Endothelial cell of umbilical vein (primary cell): ENCODE measurements around the gene CDC45. TPM values are rescaled to one million over a fixed set of nuclear protein-coding genes. Genes with fewer than 3 reads are reported as not detected.

Experiments
- BruUV-seq: library from RNA; stranded (reverse); fragments of 400-500 nt; replicated peaks from 2 replicates; lab custom pipeline; 2021; lab: Mats Ljungman, UMichigan
- CTCF ChIA-PET: fragments of 300-600, 350-600 bp; sonication (Branson Sonifier 250); formaldehyde crosslinking; loops from one replicate; lab custom pipeline; 2021; ENCODE audit warnings: antibody characterized with exemption, inconsistent platforms; lab: Charles Lee
- POLR2A ChIA-PET: fragments of 300-600, 350-600 bp; sonication (Branson Sonifier 250); formaldehyde crosslinking; loops from one replicate; lab custom pipeline; 2021; ENCODE audit warnings: antibody characterized with exemption, inconsistent platforms; lab: Charles Lee
- DNase-seq: peaks from one replicate; pipeline ENCODE4 v3.0.0-alpha.2; 2011; ENCODE audit warnings: low read depth, low spot score
- FAIRE-seq: peaks from 2 replicates; lab custom pipeline; 2011; peaks lifted over from hg19 to GRCh38; lab: Jason Lieb, UNC
- H2AFZ ChIP-seq: 2 replicates; pipeline ENCODE4 v1.6.0; 2012; ENCODE audit warnings: low read depth, low read length, control low read depth, inconsistent platforms
- H3K27ac ChIP-seq: 2 replicates; pipeline ENCODE4 v1.5.1; 2011; ENCODE audit warnings: low read depth, mild to moderate bottlenecking, control low read depth, low read length, moderate library complexity; ENCODE audit not compliant: insufficient read depth
- H3K27me3 ChIP-seq, 2 experiments: 2 replicates each; pipeline versions ENCODE4 v1.6.0 to v1.6.1; 2011; ENCODE audit warnings: low read length in 2 of 2, mixed read lengths in 1 of 2; ENCODE audit not compliant: control insufficient read depth in 2 of 2, insufficient read depth in 2 of 2
- H3K36me3 ChIP-seq, 2 experiments: 2 replicates in 1 of 2; 3 replicates in 1 of 2; pipeline ENCODE4 v1.5.1; 2011; ENCODE audit warnings: low read length in 2 of 2, mild to moderate bottlenecking in 1 of 2, moderate library complexity in 1 of 2; ENCODE audit not compliant: control insufficient read depth in 2 of 2, insufficient read depth in 2 of 2; ENCODE audit errors: extremely low read depth in 1 of 2
- H3K4me1 ChIP-seq: 3 replicates; pipeline ENCODE4 v1.5.1; 2011; ENCODE audit warnings: mild to moderate bottlenecking, low read length; ENCODE audit not compliant: control insufficient read depth, insufficient read depth; ENCODE audit errors: extremely low read depth
- H3K4me2 ChIP-seq: 2 replicates; pipeline ENCODE4 v1.6.1; 2011; ENCODE audit warnings: low read length, control low read depth, mixed read lengths; ENCODE audit not compliant: insufficient read depth
- H3K4me3 ChIP-seq, 3 experiments: fragments of 200-600 bp in 1 of 3; sonication (generic), shearing (Covaris generic) in 1 of 3; replicated peaks in 1 of 3; 2 replicates each; pipeline ENCODE4 v1.5.1; 2011 to 2016; ENCODE audit warnings: control low read depth in 3 of 3, low read length in 3 of 3, mild to moderate bottlenecking in 2 of 3, inconsistent platforms in 1 of 3, low read depth in 1 of 3, moderate library complexity in 1 of 3; ENCODE audit not compliant: insufficient read depth in 1 of 3
- H3K79me2 ChIP-seq: 2 replicates; pipeline ENCODE4 v1.6.0; 2012; ENCODE audit warnings: low read length, inconsistent platforms; ENCODE audit not compliant: control insufficient read depth, insufficient read depth
- H3K9ac ChIP-seq: replicated peaks from 2 replicates; pipeline ENCODE3; 2011; ENCODE audit warnings: low read length, control low read depth; ENCODE audit not compliant: insufficient read depth; ENCODE audit errors: extremely low read depth
- H3K9me1 ChIP-seq: replicated peaks from 3 replicates; pipeline ENCODE4 v1.6.0; 2011; ENCODE audit warnings: mild to moderate bottlenecking, low read length; ENCODE audit not compliant: control insufficient read depth, insufficient read depth; ENCODE audit errors: extremely low read depth
- H3K9me3 ChIP-seq: replicated peaks from 2 replicates; pipeline ENCODE4 v1.5.1; 2012; ENCODE audit warnings: low read length, inconsistent platforms; ENCODE audit not compliant: control insufficient read depth, insufficient read depth
- H4K20me1 ChIP-seq: replicated peaks from 2 replicates; pipeline ENCODE3; 2011; ENCODE audit warnings: mild to moderate bottlenecking, low read length; ENCODE audit not compliant: control insufficient read depth, insufficient read depth; ENCODE audit errors: extremely low read depth
- CTCF ChIP-seq, 2 donors: IDR thresholded peaks; 1 replicate in 1 of 2; 2 replicates in 1 of 2; pipeline ENCODE4 v1.5.1; 2011; ENCODE audit warnings: low read length in 2 of 2, mild to moderate bottlenecking in 2 of 2, moderate library complexity in 2 of 2, control low read depth in 1 of 2, inconsistent platforms in 1 of 2, low read depth in 1 of 2; ENCODE audit not compliant: insufficient read depth in 1 of 2; ENCODE audit errors: extremely low read depth in 1 of 2
- EZH2 ChIP-seq: IDR thresholded peaks from 2 replicates; pipeline ENCODE4 v1.6.1; 2012; ENCODE audit warnings: borderline replicate concordance, low read depth, mild to moderate bottlenecking, moderate library complexity, low read length, inconsistent platforms; ENCODE audit not compliant: severe bottlenecking
- FOS ChIP-seq: IDR thresholded peaks from 2 replicates; pipeline ENCODE4 v1.6.1; 2011; ENCODE audit warnings: mild to moderate bottlenecking, low read length, moderate library complexity, borderline replicate concordance; ENCODE audit not compliant: insufficient read depth
- GATA2 ChIP-seq: IDR thresholded peaks from 2 replicates; pipeline ENCODE4 v1.7.0; 2011; ENCODE audit warnings: low read depth, mild to moderate bottlenecking, moderate library complexity, mixed read lengths, low read length; ENCODE audit not compliant: insufficient read length, insufficient read depth
- JUN ChIP-seq: IDR thresholded peaks from 2 replicates; pipeline ENCODE4 v1.6.1; 2011; ENCODE audit warnings: borderline replicate concordance, low read depth; ENCODE audit not compliant: insufficient read length, insufficient read depth
- MAX ChIP-seq: IDR thresholded peaks from 2 replicates; pipeline ENCODE4 v1.6.1; 2011; ENCODE audit not compliant: insufficient read depth, insufficient read length
- MYC ChIP-seq: IDR thresholded peaks from one replicate; pipeline ENCODE4 v1.6.1; 2011; ENCODE audit warnings: mild to moderate bottlenecking, low read depth, low read length
- POLR2A ChIP-seq: IDR thresholded peaks from 2 replicates; pipeline ENCODE4 v1.6.1; 2012; ENCODE audit warnings: low read depth, mild to moderate bottlenecking, control low read depth, low read length
- POLR2AphosphoS5 ChIP-seq: IDR thresholded peaks from 2 replicates; pipeline ENCODE4 v1.6.1; 2012; ENCODE audit warnings: low read depth, mild to moderate bottlenecking, control low read depth, low read length, moderate library complexity; ENCODE audit not compliant: insufficient read depth
- dilution Hi-C: fragments of 300-500 bp; cut with MboI; formaldehyde crosslinking; loops from one replicate; pipeline ENCODE4 v1.15.0; 2019; ENCODE audit warnings: low sequenced_read_pairs; ENCODE audit not compliant: extremely low pct_ligation_motif_present
- intact Hi-C: fragments of 100-400 bp; cut with micrococcal nuclease; formaldehyde crosslinking; loops from one replicate; pipeline ENCODE4 v1.10.0; 2022
- polyA plus RNA-seq, 4 experiments: library from polyadenylated mRNA; depleted of rRNA in 3 of 4; stranded (reverse) in 3 of 4; unstranded in 1 of 4; fragments of >200 nt; gene quantifications; 2 replicates each; pipeline versions ENCODE4 v1.2.1 to v1.2.3, GENCODE V29; 2011 to 2012; ENCODE audit warnings: missing spikeins in 1 of 4
- total RNA-seq: library from RNA; stranded (reverse); gene quantifications from 2 replicates; pipeline ENCODE4 v1.2.3, GENCODE V29; 2021

The CDC45 gene
- total and polyA plus RNA-seq, 2 donors (not counting 3 experiments of a cell fraction or from before 2014, with no cell fraction given) = 36.6 to 40.6 TPM

- Histone ChIP-seq H3K9me1 (no peaks in the 10 kb centered on the region), H4K20me1 (no peaks in the 10 kb centered on the region), H3K36me3 (no peaks in the 10 kb centered on the region), H3K4me1 (peaks cover 7% of the 10 kb centered on the region), H3K9ac (no peak overlapping the region), H2AFZ (no peak overlapping the region), H3K9me3 (no peaks in the 10 kb centered on the region), H3K27me3 (no peaks in the 10 kb centered on the region), H3K79me2 (no peaks in the 10 kb centered on the region), H3K4me2 (no peak overlapping the region), H3K4me3 (no peak overlapping the region), H3K27ac (no peak overlapping the region)
- CTCF ChIA-PET = no interaction called here
- DNase-seq (no peak), FAIRE-seq (no peak)
- intact Hi-C loops (no loop called here), dilution Hi-C loops (no loop called here)
- no TSS peak for BruUV-seq
- TF ChIP-seq FOS (no peak), MAX (no peak), JUN (no peak), EZH2 (no peak), MYC (no peak), GATA2 (no peak), CTCF (IDR thresholded peaks at IDR 0.05; ENCODE audit: extremely low read depth in 1 of 2, insufficient read depth in 1 of 2, low read depth in 1 of 2, low read length in 2 of 2) (no peak), POLR2A (no peak), POLR2AphosphoS5 (no peak)
- POLR2A ChIA-PET = no interaction called here
Observed at GRCh38 chr22:19553201-19553600, 73.5 kb downstream of the CDC45 start.
